Measurements from ENCODE around the gene USP3.

Gene USP3

GRCh38 chr15:63544258-63545026, 40.0 kb downstream of the USP3 start:
- DNase-seq (ENCODE audit: low spot score), result no peak

- no peak for DNase-seq (ENCODE audit: low spot score)
Measured at GRCh38 chr15:63545520-63545919, 41.1 kb downstream of the USP3 start.

GRCh38 chr15:63551400-63551799, 47.0 kb downstream of the USP3 start:
- no peak for DNase-seq (ENCODE audit: low spot score)

- DNase-seq (ENCODE audit: low spot score), result peak; percentile 4
Measured at GRCh38 chr15:63553388-63553791, 49.0 kb downstream of the USP3 start.

- no peak for DNase-seq (ENCODE audit: low spot score)
Measured at GRCh38 chr15:63554337-63554927, 50.0 kb downstream of the USP3 start.

GRCh38 chr15:63555507-63555906, 51.1 kb downstream of the USP3 start:
- no peak for DNase-seq (ENCODE audit: low spot score)

- DNase-seq (ENCODE audit: low spot score), result no peak
Measured at GRCh38 chr15:63556246-63556645, 51.9 kb downstream of the USP3 start.

GRCh38 chr15:63556736-63557135, 52.3 kb downstream of the USP3 start:
- no peak for DNase-seq (ENCODE audit: low spot score)

- no peak for DNase-seq (ENCODE audit: low spot score)
Measured at GRCh38 chr15:63559753-63560152, 55.4 kb downstream of the USP3 start.

GRCh38 chr15:63560741-63561448, 56.5 kb downstream of the USP3 start:
- DNase-seq (ENCODE audit: low spot score), result no peak

GRCh38 chr15:63564093-63564492, 59.7 kb downstream of the USP3 start:
- no peak for DNase-seq (ENCODE audit: low spot score)

GRCh38 chr15:63565536-63566186, 61.3 kb downstream of the USP3 start:
- DNase-seq (ENCODE audit: low spot score), result no peak

- DNase-seq (ENCODE audit: low spot score), result no peak
Measured at GRCh38 chr15:63572749-63573464, 68.5 kb downstream of the USP3 start.

GRCh38 chr15:63573533-63573932, 69.1 kb downstream of the USP3 start:
- no peak for DNase-seq (ENCODE audit: low spot score)

GRCh38 chr15:63575312-63575711, 70.9 kb downstream of the USP3 start:
- DNase-seq (ENCODE audit: low spot score), result no peak

GRCh38 chr15:63576441-63576840, 72.0 kb downstream of the USP3 start:
- no peak for DNase-seq (ENCODE audit: low spot score)

- no peak for DNase-seq (ENCODE audit: low spot score)
Measured at GRCh38 chr15:63582179-63582578, 77.8 kb downstream of the USP3 start.

GRCh38 chr15:63582718-63583426, 78.5 kb downstream of the USP3 start:
- DNase-seq (ENCODE audit: low spot score), result no peak

- DNase-seq (ENCODE audit: low spot score), result no peak
Measured at GRCh38 chr15:63586790-63587189, 82.4 kb downstream of the USP3 start.

GRCh38 chr15:63587527-63587926, 83.1 kb downstream of the USP3 start:
- DNase-seq (ENCODE audit: low spot score), result no peak

- DNase-seq (ENCODE audit: low spot score), result no peak
Measured at GRCh38 chr15:63588826-63589225, 84.4 kb downstream of the USP3 start.

Measured in CD4-positive, alpha-beta T cell treated with Interleukin-6 at 100 ng/mL for 8 hours (primary cell).